Measurements from ENCODE around the gene DYNLRB2.

DNA sequence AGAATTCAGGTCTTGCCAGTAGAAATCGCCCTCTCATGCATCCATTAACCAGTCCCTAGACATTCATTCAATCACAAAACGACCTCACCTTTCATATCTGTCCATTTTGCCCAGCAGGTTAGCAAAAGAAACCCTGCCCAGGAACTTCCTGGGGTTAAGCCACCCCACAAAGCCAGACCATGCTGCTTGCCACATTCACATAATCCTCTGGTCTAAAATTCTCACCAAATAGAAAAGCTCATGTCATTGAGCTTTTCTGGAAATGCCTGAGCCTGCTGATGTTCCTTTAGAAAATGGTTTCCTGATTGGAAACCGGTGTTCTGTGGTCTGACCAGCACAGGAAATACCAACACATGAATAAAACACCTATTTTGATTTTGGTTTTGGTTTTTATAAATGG lies 21.6 kb upstream of the DYNLRB2 start:
- TF ChIP-seq SCMH1 (CRISPR knock-in tag; IDR thresholded peaks at IDR 0.05; ENCODE audit: borderline replicate concordance), result no peak
- TF ChIP-seq CTCF (CRISPR knock-in tag; IDR thresholded peaks at IDR 0.05), result no peak
- TF ChIP-seq NFIC (IDR thresholded peaks at IDR 0.05; ENCODE audit: low read length), result no peak
- no peak for TF ChIP-seq ZSCAN21 (CRISPR knock-in tag; IDR thresholded peaks at IDR 0.05; ENCODE audit: borderline replicate concordance)
- TF ChIP-seq TCF7L2 (IDR thresholded peaks at IDR 0.05; ENCODE audit: low read depth, low read length), result no peak
- no peak for TF ChIP-seq ZFY (CRISPR knock-in tag; IDR thresholded peaks at IDR 0.05)
- no peak for TF ChIP-seq RFX1 (IDR thresholded peaks at IDR 0.05)
- TF ChIP-seq CREB1 (IDR thresholded peaks at IDR 0.05), result no peak
- no peak for TF ChIP-seq CREB1 (CRISPR knock-in tag; IDR thresholded peaks at IDR 0.05)
- no peak for TF ChIP-seq BRCA1 (CRISPR knock-in tag; IDR thresholded peaks at IDR 0.05)
- TF ChIP-seq POLR2AphosphoS2 (IDR thresholded peaks at IDR 0.05; ENCODE audit: low read depth, low read length), result no peak
- TF ChIP-seq ZNF101 (CRISPR knock-in tag; IDR thresholded peaks at IDR 0.05; ENCODE audit: borderline replicate concordance, low read depth), result no peak
- TF ChIP-seq, protein P1, sequence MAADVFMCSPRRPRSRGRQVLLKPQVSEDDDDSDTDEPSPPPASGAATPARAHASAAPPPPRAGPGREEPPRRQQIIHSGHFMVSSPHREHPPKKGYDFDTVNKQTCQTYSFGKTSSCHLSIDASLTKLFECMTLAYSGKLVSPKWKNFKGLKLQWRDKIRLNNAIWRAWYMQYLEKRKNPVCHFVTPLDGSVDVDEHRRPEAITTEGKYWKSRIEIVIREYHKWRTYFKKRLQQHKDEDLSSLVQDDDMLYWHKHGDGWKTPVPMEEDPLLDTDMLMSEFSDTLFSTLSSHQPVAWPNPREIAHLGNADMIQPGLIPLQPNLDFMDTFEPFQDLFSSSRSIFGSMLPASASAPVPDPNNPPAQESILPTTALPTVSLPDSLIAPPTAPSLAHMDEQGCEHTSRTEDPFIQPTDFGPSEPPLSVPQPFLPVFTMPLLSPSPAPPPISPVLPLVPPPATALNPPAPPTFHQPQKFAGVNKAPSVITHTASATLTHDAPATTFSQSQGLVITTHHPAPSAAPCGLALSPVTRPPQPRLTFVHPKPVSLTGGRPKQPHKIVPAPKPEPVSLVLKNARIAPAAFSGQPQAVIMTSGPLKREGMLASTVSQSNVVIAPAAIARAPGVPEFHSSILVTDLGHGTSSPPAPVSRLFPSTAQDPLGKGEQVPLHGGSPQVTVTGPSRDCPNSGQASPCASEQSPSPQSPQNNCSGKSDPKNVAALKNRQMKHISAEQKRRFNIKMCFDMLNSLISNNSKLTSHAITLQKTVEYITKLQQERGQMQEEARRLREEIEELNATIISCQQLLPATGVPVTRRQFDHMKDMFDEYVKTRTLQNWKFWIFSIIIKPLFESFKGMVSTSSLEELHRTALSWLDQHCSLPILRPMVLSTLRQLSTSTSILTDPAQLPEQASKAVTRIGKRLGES (CRISPR knock-in tag; IDR thresholded peaks at IDR 0.05; ENCODE audit: borderline replicate concordance), result no peak
- no peak for TF ChIP-seq ZNF460 (CRISPR knock-in tag; IDR thresholded peaks at IDR 0.05; ENCODE audit: borderline replicate concordance)

Measured in HepG2 (cell line).